Panc1 (cell line): Measurements from ENCODE around the gene FBXO42. TPM values are rescaled to one million over a fixed set of nuclear protein-coding genes. Genes with fewer than 3 reads are reported as not detected.
"Not testable (repeated sequence)": the region's sequence is repeated elsewhere in the genome, so short reads cannot be mapped to it uniquely, and the experiment has no call there.

Experiments used
- ATAC-seq: fragments of 200-7000 bp; cut with Tn5 transposase; 2 replicates; pipeline ENCODE4 v1.9.1; 2020; ENCODE audit warnings: mild to moderate bottlenecking, moderate library complexity
- BruUV-seq: library from RNA; stranded (reverse); fragments of 400-500 nt; replicated peaks from 2 replicates; lab custom pipeline; 2021; lab: Mats Ljungman, UMichigan
- CTCF ChIA-PET: fragments of 300-600 bp; sonication (Branson Sonifier 250); formaldehyde crosslinking; loops from one replicate; lab custom pipeline; 2022; ENCODE audit warnings: antibody characterized with exemption; lab: Charles Lee
- POLR2A ChIA-PET: fragments of 300-600 bp; sonication (Branson Sonifier 250); formaldehyde crosslinking; loops from one replicate; lab custom pipeline; 2022; ENCODE audit warnings: antibody characterized with exemption; lab: Charles Lee
- DNase-seq: peaks from one replicate; pipeline ENCODE4 v3.0.0-alpha.2; 2010; ENCODE audit warnings: low read depth, low spot score
- H3K27ac ChIP-seq: 2 replicates; pipeline ENCODE4 v1.5.1; 2011; ENCODE audit warnings: mild to moderate bottlenecking, low read length, inconsistent platforms
- H3K27me3 ChIP-seq: fragments of 200-500 bp; sonication (Bioruptor generic); 2 replicates; pipeline ENCODE4 v1.6.0; 2014; ENCODE audit warnings: low read length, inconsistent platforms; ENCODE audit not compliant: control insufficient read depth, insufficient read depth
- H3K36me3 ChIP-seq: fragments of 200-500 bp; sonication (Bioruptor generic); 2 replicates; pipeline ENCODE4 v1.5.1; 2014; ENCODE audit warnings: inconsistent platforms, mild to moderate bottlenecking, low read length, moderate library complexity; ENCODE audit not compliant: control insufficient read depth, insufficient read depth
- H3K4me1 ChIP-seq: 2 replicates; pipeline ENCODE4 v1.5.1; 2011; ENCODE audit warnings: inconsistent platforms, mild to moderate bottlenecking, low read length, moderate library complexity; ENCODE audit not compliant: control insufficient read depth, insufficient read depth
- H3K4me3 ChIP-seq, 2 experiments: 2 replicates each; pipeline ENCODE4 v1.5.1; 2011 to 2012; ENCODE audit warnings: low read depth in 2 of 2, low read length in 2 of 2, mild to moderate bottlenecking in 2 of 2, inconsistent platforms in 1 of 2, moderate library complexity in 1 of 2
- H3K9me3 ChIP-seq: fragments of 200-500 bp; sonication (Bioruptor generic); 2 replicates; pipeline ENCODE4 v1.5.1; 2014; ENCODE audit warnings: low read depth, mild to moderate bottlenecking, inconsistent platforms, low read length, moderate library complexity; ENCODE audit not compliant: control insufficient read depth, insufficient read depth
- POLR2AphosphoS5 ChIP-seq: IDR thresholded peaks from 2 replicates; pipeline ENCODE4 v1.6.1; 2012; ENCODE audit warnings: mild to moderate bottlenecking, low read depth, low read length, moderate library complexity
- REST ChIP-seq, 2 experiments: IDR thresholded peaks; 2 replicates each; pipeline ENCODE4 v1.6.1; 2011 to 2012; ENCODE audit warnings: low read depth in 2 of 2, control low read depth in 1 of 2, low read length in 1 of 2, mild to moderate bottlenecking in 1 of 2, moderate library complexity in 1 of 2; ENCODE audit not compliant: insufficient read depth in 1 of 2
- SIN3A ChIP-seq: IDR thresholded peaks from 2 replicates; pipeline ENCODE4 v1.6.1; 2012; ENCODE audit warnings: low read depth, mild to moderate bottlenecking, low read length, moderate library complexity, borderline replicate concordance; ENCODE audit not compliant: insufficient read depth
- TCF7L2 ChIP-seq: IDR thresholded peaks from 2 replicates; pipeline ENCODE4 v1.6.1; 2011; ENCODE audit warnings: mild to moderate bottlenecking, low read depth, low read length, inconsistent platforms
- in situ Hi-C: cut with HindIII; loops from 2 replicates; pipeline ENCODE4 v1.10.0; 2016; ENCODE audit warnings: low sequenced_read_pairs, low pct_unique_long_range_greater_than_20kb
- intact Hi-C: fragments of 100-400 bp; cut with micrococcal nuclease; formaldehyde crosslinking; loops from one replicate; pipeline ENCODE4 v1.10.0; 2022; ENCODE audit not compliant: unreplicated experiment
- total RNA-seq: library from RNA; stranded (reverse); gene quantifications from one replicate; pipeline ENCODE4 v1.2.1, GENCODE V29; 2021; ENCODE audit not compliant: unreplicated experiment
- TF ChIP-seq, protein P1 (sequence below): fragments of 450-650 bp; IDR thresholded peaks from 2 replicates; pipeline ENCODE4 v1.5.1; 2017; ENCODE audit warnings: mild to moderate bottlenecking

Gene FBXO42
- total RNA-seq, 1 experiment from 2014 or later: 25.7 TPM

DNA sequence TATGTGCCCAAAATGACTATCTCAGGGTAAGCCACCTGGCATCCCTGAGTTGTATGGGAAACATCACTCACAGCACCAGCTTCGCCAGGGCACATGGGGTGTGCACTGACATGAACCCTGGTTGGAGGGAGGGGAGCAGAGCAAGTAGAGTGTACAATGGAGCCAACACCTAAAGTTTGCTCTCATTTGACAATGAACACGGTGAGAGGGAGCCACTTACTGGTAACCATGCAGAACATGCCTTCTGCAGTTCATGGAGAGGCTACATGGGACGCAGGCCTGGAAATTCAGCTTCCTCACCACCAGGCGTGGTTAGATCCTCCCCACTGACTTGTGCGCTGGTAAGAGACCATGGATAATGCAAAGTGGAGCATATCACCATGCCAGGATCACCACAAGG lies 105.3 kb downstream of the FBXO42 start:
- DNase-seq (no peak), ATAC-seq (no peak)
- ChIA-PET CTCF (no interaction called here), POLR2A (no interaction called here)
- Histone ChIP-seq H3K27me3 (no peaks in the 10 kb centered on the region), H3K36me3 (peaks cover 10% of the 10 kb centered on the region), H3K4me3 (no peak overlapping the region), H3K9me3 (no peaks in the 10 kb centered on the region), H3K27ac (no peak overlapping the region), H3K4me1 (peaks cover 6% of the 10 kb centered on the region)
- TF ChIP-seq, protein P1, sequence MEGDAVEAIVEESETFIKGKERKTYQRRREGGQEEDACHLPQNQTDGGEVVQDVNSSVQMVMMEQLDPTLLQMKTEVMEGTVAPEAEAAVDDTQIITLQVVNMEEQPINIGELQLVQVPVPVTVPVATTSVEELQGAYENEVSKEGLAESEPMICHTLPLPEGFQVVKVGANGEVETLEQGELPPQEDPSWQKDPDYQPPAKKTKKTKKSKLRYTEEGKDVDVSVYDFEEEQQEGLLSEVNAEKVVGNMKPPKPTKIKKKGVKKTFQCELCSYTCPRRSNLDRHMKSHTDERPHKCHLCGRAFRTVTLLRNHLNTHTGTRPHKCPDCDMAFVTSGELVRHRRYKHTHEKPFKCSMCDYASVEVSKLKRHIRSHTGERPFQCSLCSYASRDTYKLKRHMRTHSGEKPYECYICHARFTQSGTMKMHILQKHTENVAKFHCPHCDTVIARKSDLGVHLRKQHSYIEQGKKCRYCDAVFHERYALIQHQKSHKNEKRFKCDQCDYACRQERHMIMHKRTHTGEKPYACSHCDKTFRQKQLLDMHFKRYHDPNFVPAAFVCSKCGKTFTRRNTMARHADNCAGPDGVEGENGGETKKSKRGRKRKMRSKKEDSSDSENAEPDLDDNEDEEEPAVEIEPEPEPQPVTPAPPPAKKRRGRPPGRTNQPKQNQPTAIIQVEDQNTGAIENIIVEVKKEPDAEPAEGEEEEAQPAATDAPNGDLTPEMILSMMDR: no peak
- in situ Hi-C loops (no loop called here), intact Hi-C loops (no loop called here)
- BruUV-seq: no TSS peak

DNA sequence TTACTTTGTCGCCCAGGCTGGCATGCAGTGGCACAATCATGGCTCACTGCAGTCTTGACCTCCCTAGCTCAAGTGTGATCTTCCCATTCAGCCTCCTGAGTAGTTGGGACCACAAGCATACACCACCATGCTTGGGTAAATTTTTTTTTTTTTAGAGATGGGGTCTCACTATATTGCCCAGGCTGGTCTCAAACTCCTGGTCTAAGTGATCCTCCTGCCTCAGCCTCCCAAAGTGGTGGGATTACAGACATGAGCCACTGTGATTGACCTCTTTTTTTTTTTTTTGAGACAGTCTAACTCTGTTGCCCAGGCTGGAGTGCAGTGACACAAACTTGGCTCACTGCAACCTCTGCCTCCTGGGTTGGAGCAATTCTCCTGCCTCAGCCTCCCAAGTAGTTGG lies 106.0 kb downstream of the FBXO42 start:
- ATAC-seq, H3K4me3 ChIP-seq, H3K9me3 ChIP-seq, in situ Hi-C loops, H3K36me3 ChIP-seq, H3K27ac ChIP-seq, intact Hi-C loops, H3K27me3 ChIP-seq, CTCF ChIA-PET, DNase-seq, BruUV-seq, H3K4me1 ChIP-seq: not testable (repeated sequence)
- POLR2A ChIA-PET: interaction anchor here (0.6 kb wide), 1 partner anchor 117 kb away, joined by 7 read pairs; no protein-coding TSS in a partner anchor

DNA sequence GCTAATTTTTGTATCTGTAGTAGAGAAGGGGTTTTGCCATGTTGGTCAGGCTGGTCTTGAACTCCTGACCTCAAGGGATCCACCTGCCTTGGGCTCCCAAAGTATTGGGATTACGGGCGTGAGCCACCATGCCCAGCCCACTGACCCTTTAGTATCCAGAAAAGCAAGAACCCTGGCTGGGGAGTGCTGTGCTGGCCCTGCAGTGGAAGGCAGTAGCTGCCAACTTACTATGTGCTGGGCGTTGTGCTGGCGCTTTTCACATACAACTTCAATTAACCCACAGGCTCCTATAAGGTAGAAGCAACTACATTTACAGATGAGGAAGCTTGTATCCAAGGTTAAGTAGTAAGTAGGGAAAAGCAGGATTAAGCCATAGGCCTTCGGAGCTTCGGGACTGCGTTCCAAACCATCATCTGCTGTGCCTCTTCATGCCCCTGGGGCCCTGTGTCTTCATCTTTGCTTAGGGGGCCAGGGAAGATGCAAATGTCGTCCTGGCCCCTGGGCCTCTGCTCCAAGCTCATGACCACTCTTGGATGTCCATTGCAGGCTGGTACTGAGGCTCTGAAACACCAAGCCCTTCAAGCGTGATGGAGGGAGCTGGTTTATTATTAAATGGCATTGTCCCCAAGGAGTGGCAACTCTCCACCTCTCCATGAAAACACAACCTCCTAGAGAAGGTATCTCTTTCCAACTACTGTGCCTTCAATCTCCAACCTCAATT lies 106.6 kb downstream of the FBXO42 start:
- H3K36me3 ChIP-seq: peaks cover 8% of the 10 kb centered on the region
- peaks cover 6% of the 10 kb centered on the region for H3K4me1 ChIP-seq
- ChIA-PET POLR2A (interaction anchor here (0.6 kb wide), 1 partner anchor 117 kb away, joined by 7 read pairs; no protein-coding TSS in a partner anchor), CTCF (no interaction called here)
- H3K4me3 ChIP-seq: no peak overlapping the region
- TF ChIP-seq TCF7L2 (no peak), REST (IDR thresholded peaks at IDR 0.05; ENCODE audit: insufficient read depth in 1 of 2, low read depth in 2 of 2, low read length in 1 of 2) (no peak), POLR2AphosphoS5 (no peak), SIN3A (no peak)
- TF ChIP-seq, protein P1: no peak
- H3K27me3 ChIP-seq: no peaks in the 10 kb centered on the region
- no TSS peak for BruUV-seq
- ATAC-seq: no peak
- H3K9me3 ChIP-seq: no peaks in the 10 kb centered on the region
- in situ Hi-C loops: no loop called here
- DNase-seq: no peak
- intact Hi-C loops: loop anchor here (2.0 kb wide), 1 partner anchor 167 kb away; no protein-coding TSS in a partner anchor
- no peak overlapping the region for H3K27ac ChIP-seq
